HEK293 (cell line): Measurements from ENCODE around the gene TRPM5.

Experiments
- CTCF ChIA-PET: fragments of 350-600 bp; formaldehyde crosslinking; extraction: SDS; loops from one replicate; lab custom pipeline; 2021; ENCODE audit warnings: antibody characterized with exemption; lab: Yijun Ruan, JAX
- POLR2A ChIA-PET: fragments of 300-600 bp; formaldehyde crosslinking; extraction: SDS; loops from one replicate; lab custom pipeline; 2020; ENCODE audit warnings: antibody characterized with exemption, inconsistent platforms; lab: Yijun Ruan, JAX
- H3K27ac ChIP-seq: fragments of 200-500 bp; sonication (Bioruptor generic); 2 replicates; pipeline ENCODE4 v1.5.1; 2014; ENCODE audit warnings: low read depth, low read length, control low read depth, inconsistent platforms; ENCODE audit errors: extremely low read depth
- H3K36me3 ChIP-seq, 2 experiments: fragments of 200-500 bp in 1 of 2; sonication (Bioruptor generic) in 1 of 2; 1 replicate in 1 of 2; 2 replicates in 1 of 2; pipeline ENCODE4 v1.5.1; 2014 to 2017; ENCODE audit warnings: inconsistent platforms in 2 of 2, low read length in 2 of 2; ENCODE audit not compliant: control insufficient read depth in 2 of 2, insufficient read depth in 1 of 2
- H3K4me1 ChIP-seq: fragments of 200-500 bp; sonication (Bioruptor generic); 2 replicates; pipeline ENCODE4 v1.5.1; 2014; ENCODE audit warnings: mild to moderate bottlenecking, low read length, inconsistent platforms; ENCODE audit not compliant: control insufficient read depth, insufficient read depth
- H3K4me3 ChIP-seq: 2 replicates; pipeline ENCODE4 v1.5.1; 2011; ENCODE audit warnings: low read depth, mild to moderate bottlenecking, control low read depth, low read length, moderate library complexity
- H3K9me3 ChIP-seq: fragments of 200-500 bp; sonication (Bioruptor generic); 2 replicates; pipeline ENCODE4 v1.5.1; 2014; ENCODE audit warnings: low read depth, low read length, inconsistent platforms; ENCODE audit not compliant: control insufficient read depth, insufficient read depth
- HIC1 ChIP-seq: fragments of 450-650 bp; formaldehyde crosslinking; IDR thresholded peaks from 2 replicates; pipeline ENCODE4 v1.5.1; 2016; ENCODE audit warnings: missing biosample characterization, missing genetic modification characterization
- KLF7 ChIP-seq: fragments of 450-650 bp; formaldehyde crosslinking; IDR thresholded peaks from 2 replicates; pipeline ENCODE4 v1.5.1; 2016; ENCODE audit warnings: missing biosample characterization, missing genetic modification characterization, borderline replicate concordance
- ZBTB1 ChIP-seq: fragments of 450-650 bp; formaldehyde crosslinking; IDR thresholded peaks from 2 replicates; pipeline ENCODE4 v1.5.1; 2016; ENCODE audit warnings: missing biosample characterization, missing genetic modification characterization
- ZFP41 ChIP-seq: fragments of 450-650 bp; formaldehyde crosslinking; IDR thresholded peaks from 2 replicates; pipeline ENCODE4 v1.5.1; 2016; ENCODE audit warnings: missing biosample characterization, missing genetic modification characterization, borderline replicate concordance
- ZNF114 ChIP-seq: fragments of 450-650 bp; formaldehyde crosslinking; IDR thresholded peaks from 2 replicates; pipeline ENCODE4 v1.5.0; 2017; ENCODE audit warnings: missing biosample characterization, missing genetic modification characterization
- ZNF133 ChIP-seq: fragments of 450-650 bp; formaldehyde crosslinking; IDR thresholded peaks from 2 replicates; pipeline ENCODE4 v1.5.1; 2016; ENCODE audit warnings: missing biosample characterization, missing genetic modification characterization
- ZNF18 ChIP-seq: fragments of 450-650 bp; formaldehyde crosslinking; IDR thresholded peaks from 2 replicates; pipeline ENCODE4 v1.5.1; 2016; ENCODE audit warnings: missing biosample characterization, missing genetic modification characterization
- ZNF223 ChIP-seq: fragments of 450-650 bp; formaldehyde crosslinking; IDR thresholded peaks from 2 replicates; pipeline ENCODE4 v1.5.1; 2016; ENCODE audit warnings: missing biosample characterization, missing genetic modification characterization
- ZNF26 ChIP-seq: fragments of 450-650 bp; formaldehyde crosslinking; IDR thresholded peaks from 2 replicates; pipeline ENCODE4 v1.5.1; 2016; ENCODE audit warnings: missing biosample characterization, missing genetic modification characterization
- ZNF433 ChIP-seq: fragments of 450-650 bp; formaldehyde crosslinking; IDR thresholded peaks from 2 replicates; pipeline ENCODE4 v1.5.1; 2016; ENCODE audit warnings: missing biosample characterization, missing genetic modification characterization, low read depth
- ZNF521 ChIP-seq: fragments of 450-650 bp; formaldehyde crosslinking; IDR thresholded peaks from 2 replicates; pipeline ENCODE4 v1.5.1; 2017; ENCODE audit warnings: missing biosample characterization, mild to moderate bottlenecking, missing genetic modification characterization
- ZNF560 ChIP-seq: fragments of 450-650 bp; formaldehyde crosslinking; IDR thresholded peaks from 2 replicates; pipeline ENCODE4 v1.5.1; 2017; ENCODE audit warnings: missing biosample characterization, missing genetic modification characterization, borderline replicate concordance
- ZNF843 ChIP-seq: fragments of 450-650 bp; formaldehyde crosslinking; IDR thresholded peaks from 2 replicates; pipeline ENCODE4 v1.5.1; 2016; ENCODE audit warnings: missing biosample characterization, missing genetic modification characterization
- TF ChIP-seq, protein P1 (sequence below): fragments of 450-650 bp; formaldehyde crosslinking; IDR thresholded peaks from 2 replicates; pipeline ENCODE4 v1.5.1; 2017; ENCODE audit warnings: missing biosample characterization, missing genetic modification characterization

TRPM5 gene

DNA sequence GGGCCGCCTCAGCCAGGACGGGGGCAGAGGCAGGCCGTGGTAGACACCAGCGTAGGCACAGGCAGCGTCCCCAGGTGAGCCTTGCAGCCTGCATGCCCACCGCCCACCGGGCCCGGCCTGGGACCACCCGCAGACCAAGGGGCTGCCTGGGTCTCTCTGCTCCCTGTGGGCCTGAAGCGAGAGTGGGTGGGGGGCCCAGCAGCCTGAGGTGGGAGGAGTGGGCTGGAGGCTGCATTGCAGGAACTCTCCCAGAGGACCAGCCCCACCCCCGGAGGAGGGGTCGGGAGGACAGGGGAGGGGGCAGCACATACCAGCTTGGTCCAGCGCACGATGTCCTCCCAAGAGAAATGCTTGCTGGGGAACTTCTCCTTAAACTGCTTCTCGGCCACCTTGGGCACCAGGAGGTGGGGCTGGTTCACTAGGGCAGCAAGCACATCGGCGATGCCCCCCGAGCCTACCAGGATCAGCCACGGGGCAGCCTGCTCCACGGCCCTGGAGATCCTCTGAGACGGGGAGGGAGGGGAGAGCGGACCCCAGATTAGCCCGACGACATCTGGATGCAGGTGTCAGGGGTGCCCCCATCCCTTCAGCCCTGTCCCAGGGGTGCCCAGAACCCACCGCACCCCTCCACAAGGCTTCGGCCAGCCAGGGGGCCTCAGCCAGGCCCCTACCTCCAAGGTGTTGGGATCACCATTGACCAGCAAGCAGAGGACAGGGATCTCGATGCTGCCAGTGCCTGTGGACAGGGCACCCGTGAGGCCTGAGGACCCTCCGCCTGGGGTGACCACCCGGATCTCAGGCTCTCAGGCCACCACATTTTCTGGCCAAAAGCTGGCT is 26.2 kb downstream of the TRPM5 start (continued):
- TF ChIP-seq ZNF114 (no peak), ZNF223 (tag by site-specific recombination) (no peak), ZNF133 (tag by site-specific recombination) (no peak), ZNF560 (tag by site-specific recombination) (no peak), ZNF843 (no peak), ZNF521 (tag by site-specific recombination) (no peak), ZNF26 (no peak), HIC1 (tag by site-specific recombination) (no peak)

DNA sequence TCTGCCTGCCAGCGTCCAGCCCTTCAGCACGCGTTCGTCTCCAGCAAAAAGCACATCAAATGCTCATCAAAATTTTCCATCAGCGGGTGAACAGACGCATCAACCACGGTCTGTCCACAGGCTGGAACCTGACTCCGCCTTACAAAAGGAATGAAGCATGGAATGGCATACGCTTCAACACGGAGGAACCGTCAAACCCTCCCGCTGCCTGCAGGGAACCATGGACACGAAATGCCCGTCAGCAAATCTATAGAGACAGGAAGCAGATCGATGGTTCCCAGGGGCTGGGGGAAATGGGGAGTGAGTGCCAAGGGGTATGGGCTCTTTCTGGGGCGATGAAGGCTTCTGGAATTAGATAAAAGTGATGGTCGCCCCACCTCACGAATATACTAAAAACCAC is 27.5 kb downstream of the TRPM5 start:
- CTCF ChIA-PET, result interaction anchor here (0.6 to 9.2 kb wide), 3 partner anchors 114 to 218 kb away, joined by 3 to 297 read pairs (median 11); partner anchors contain the start of genes C11orf21 and TSPAN32
- Histone ChIP-seq H3K4me3 (no peak overlapping the region), H3K36me3 (no peaks in the 10 kb centered on the region), H3K4me1 (no peaks in the 10 kb centered on the region), H3K27ac (no peak overlapping the region), H3K9me3 (no peaks in the 10 kb centered on the region)
- POLR2A ChIA-PET, result interaction anchor here (0.5 kb wide), 1 partner anchor 40 kb away, joined by 3 read pairs; no protein-coding TSS in a partner anchor
- no peak for TF ChIP-seq ZNF433 (tag by site-specific recombination)
- TF ChIP-seq, protein P1, sequence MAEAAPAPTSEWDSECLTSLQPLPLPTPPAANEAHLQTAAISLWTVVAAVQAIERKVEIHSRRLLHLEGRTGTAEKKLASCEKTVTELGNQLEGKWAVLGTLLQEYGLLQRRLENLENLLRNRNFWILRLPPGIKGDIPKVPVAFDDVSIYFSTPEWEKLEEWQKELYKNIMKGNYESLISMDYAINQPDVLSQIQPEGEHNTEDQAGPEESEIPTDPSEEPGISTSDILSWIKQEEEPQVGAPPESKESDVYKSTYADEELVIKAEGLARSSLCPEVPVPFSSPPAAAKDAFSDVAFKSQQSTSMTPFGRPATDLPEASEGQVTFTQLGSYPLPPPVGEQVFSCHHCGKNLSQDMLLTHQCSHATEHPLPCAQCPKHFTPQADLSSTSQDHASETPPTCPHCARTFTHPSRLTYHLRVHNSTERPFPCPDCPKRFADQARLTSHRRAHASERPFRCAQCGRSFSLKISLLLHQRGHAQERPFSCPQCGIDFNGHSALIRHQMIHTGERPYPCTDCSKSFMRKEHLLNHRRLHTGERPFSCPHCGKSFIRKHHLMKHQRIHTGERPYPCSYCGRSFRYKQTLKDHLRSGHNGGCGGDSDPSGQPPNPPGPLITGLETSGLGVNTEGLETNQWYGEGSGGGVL (tag by site-specific recombination), result no peak

DNA sequence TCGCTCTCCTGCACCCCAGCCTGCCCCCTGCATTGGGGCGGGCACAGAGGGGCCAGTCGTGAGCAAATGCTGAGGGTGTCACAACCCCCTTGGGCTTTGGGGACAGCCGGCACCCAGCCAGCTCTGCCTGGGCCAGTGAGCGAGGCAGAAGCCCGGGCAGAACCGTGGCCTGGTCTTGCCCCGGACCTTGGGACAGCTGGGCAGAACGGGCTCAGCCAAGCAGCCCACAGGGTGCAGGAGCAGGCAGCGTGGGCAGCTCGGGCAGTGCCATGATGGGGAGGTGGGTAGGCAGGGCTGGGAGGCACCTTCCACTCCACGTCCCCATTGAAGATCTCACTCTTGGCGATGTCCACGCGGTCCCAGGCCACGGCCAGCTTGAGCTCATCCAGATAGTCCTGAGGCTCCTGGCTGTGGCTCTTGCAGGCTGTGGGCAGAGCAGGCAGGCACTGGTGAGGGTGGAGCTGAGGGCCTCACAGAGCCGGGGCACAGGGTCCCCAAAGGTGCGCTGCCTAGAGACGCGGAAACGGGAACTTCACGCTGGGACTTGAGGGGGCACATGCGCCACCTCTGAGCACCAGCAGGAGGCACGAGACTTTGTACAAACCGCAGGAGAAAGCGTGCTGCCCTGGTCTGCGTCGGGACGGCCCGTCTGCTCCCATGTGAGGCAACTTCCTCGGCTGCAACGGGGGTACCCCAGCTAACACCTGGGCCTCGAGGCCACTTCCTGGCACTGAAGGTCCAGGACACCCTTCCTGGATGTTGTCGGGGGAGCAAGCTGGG is 28.5 kb downstream of the TRPM5 start:
- TF ChIP-seq KLF7 (tag by site-specific recombination) (no peak), ZBTB1 (tag by site-specific recombination) (no peak), ZFP41 (tag by site-specific recombination) (no peak), ZNF18 (no peak), ZNF114 (no peak)
- no peaks in the 10 kb centered on the region for H3K36me3 ChIP-seq
- no peak overlapping the region for H3K27ac ChIP-seq
- CTCF ChIA-PET, result interaction anchor here (0.5 to 1.4 kb wide), 2 partner anchors 111 to 284 kb away, joined by 3 to 6 read pairs; partner anchors contain the start of gene KCNQ1OT1
- no peaks in the 10 kb centered on the region for H3K9me3 ChIP-seq
- H3K4me1 ChIP-seq, result no peaks in the 10 kb centered on the region
- POLR2A ChIA-PET, result interaction anchor here (0.5 kb wide), 1 partner anchor 39 kb away, joined by 3 read pairs; no protein-coding TSS in a partner anchor
- H3K4me3 ChIP-seq, result no peak overlapping the region
